CD4-positive, alpha-beta T cell treated with Interleukin-15 for 4 hours (primary cell): ENCODE measurements around the gene KLF3.
A peak's percentile ranks its signal among the peaks of the same experiment; 100 is the strongest.

ENCODE experiments used
- DNase-seq: peaks from one replicate; pipeline ENCODE4 v3.0.0-alpha.2; 2020; ENCODE audit warnings: low spot score

KLF3 gene

GRCh38 chr4:38656111-38656510, 7.9 kb upstream of the KLF3 start:
- DNase-seq, result no peak

DNA sequence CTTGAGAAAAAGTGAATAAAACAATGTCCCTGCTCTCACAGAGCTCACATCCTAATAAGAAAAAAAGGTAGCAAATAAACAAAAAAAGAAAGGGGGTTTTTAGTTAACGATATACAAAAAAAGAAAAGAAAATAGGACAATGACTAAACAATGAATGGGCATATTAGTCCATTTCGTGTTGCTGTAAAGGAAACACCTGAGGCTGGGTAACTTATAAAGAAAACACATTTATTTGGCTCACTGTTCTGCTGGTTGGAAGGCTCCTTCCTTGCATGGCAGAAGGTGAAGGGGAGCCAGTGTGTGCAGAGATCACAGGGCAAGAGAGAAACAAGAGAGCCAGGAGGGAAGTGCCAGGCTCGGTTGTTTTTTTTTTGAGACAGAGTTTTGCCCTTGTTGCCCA, 4.7 kb upstream of the KLF3 start:
- DNase-seq, result no peak

- DNase-seq, result no peak
Observed at GRCh38 chr4:38660838-38661237, 3.2 kb upstream of the KLF3 start.

GRCh38 chr4:38661371-38661770, 2.6 kb upstream of the KLF3 start:
- DNase-seq, result no peak

DNA sequence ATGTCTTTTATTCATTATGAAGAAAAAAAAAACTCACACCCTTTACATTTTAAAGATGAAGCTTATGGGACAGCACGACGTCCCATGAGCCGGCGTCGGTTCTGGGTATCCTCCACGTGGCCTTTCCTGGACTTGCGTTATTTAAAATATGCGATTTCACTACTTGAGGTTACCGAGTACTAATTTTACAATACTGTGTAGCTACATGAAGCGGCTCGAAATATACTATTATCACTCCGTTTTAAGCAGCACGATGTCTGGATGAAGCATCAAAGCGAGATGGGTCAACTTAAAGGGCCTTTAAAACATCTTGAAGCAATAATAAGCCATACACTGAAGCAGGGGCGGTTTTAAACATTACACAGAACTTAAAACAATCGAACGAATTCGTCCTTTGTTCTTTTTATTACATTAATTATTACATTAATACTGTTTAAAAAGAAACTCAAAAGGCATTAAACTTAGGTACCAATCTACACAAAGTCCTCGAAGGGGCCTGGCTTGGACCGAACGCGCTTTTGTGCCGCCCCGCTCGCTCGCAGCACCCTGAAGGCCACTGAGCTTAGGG, 1.4 kb upstream of the KLF3 start:
- no peak for DNase-seq

- DNase-seq, result no peak
Observed at GRCh38 chr4:38663090-38663800, 754 bp upstream of the KLF3 start.

DNA sequence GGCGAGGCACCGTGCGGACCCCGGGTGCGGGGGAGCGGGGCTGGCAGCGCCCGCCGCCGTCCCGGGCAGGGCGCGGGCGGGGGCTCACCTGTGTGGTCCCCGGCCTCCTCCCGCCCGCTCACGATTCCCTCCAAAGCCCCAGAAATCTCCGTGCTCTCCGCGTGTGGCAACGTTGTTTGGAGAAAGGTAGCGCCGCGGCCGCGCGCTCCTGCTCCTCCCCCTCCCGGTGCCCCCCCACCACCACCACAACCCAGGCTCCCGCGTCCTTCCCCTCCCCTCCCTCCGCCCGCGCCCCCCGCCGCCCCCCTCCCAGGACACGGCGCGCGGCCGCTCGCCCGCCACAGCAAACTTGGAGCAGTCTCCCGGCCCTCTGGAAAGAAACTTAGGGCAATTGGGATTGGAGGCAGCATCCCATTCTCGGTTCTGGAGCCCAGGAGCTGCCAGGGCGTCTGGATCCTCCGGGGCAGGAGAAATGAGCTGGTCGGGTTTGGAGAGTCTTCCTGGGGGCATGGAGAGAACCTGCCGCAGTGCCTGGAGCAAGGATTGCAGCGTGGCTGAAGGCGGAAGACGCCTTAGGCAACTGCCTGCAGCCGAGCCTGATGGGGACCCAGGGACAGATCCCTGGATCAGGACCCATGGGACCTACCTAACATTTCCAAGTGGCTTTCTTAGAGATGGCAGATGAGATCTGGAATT, 855 bp downstream of the KLF3 start:
- DNase-seq, result peak; percentile 36

- no peak for DNase-seq
Observed at GRCh38 chr4:38665551-38666411, 1.8 kb downstream of the KLF3 start.

DNA sequence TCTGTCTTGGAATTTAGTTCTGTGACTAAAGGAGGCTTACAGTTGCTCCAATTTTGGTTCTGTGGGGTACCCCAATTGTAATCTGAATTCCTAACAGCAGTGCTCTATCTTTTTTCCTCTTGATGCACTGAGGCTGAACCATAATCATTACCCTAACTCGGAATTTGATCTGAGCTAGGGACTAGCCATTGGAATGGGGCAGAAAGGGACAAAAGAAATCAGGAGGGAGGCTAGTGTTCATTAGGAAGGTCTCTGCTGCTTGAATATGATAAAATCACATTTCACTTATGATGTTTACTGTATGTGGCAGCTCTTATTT, 2.7 kb downstream of the KLF3 start:
- no peak for DNase-seq

GRCh38 chr4:38667085-38667893, 3.3 kb downstream of the KLF3 start:
- DNase-seq, result peak; percentile 62

- DNase-seq, result no peak
Observed at GRCh38 chr4:38668203-38668971, 4.4 kb downstream of the KLF3 start.

DNA sequence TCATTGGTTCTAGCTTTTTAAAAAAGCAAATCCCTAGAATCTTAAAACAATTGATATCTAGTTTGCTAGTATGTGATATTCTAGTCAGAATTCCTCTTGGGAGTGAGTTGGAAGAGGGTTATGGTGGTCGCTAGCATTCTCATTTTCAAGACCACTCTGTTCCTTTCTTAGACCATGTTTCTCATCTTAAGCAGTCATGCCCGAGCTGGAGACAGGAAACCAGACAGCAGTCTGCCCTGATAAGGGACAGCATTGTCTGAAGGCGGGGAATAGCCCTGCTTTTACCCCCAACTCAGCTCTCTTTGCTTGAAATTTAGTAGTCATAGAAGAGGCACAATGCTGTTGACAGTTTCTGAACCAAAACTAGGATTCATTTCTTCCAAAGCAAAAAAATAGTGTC, 5.2 kb downstream of the KLF3 start:
- no peak for DNase-seq

- no peak for DNase-seq
Observed at GRCh38 chr4:38670109-38670901, 6.3 kb downstream of the KLF3 start.

DNA sequence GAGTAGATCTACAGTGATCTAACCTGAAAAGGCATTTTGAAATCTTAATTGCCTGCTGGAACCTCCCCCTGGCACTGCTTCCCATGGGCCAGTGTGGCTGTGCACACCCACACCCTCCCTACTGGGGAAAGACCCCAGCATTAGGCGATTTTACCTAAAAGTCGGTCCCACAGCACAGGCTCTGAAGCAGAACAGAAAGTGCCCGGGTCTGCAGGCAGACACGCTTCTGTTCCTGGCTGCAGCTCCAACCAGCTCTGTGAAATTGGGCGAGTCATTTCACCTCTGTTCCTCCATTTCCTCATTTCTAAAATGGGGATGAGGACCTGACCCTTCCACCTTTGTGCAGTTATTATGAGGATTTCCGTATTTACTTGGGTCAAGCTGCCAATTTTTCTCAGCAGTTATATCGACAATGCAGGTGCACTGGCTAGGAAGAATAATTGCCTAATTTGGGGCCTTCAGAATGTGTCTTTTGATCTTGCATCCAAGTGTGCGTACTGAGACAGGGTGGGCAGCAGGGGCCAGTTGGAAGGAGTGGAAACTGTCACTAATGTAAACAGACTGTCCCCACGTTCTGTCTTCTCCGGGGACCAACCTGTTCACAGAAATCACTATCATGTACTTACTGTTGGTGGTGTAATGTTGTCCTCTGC, 7.1 kb downstream of the KLF3 start:
- DNase-seq, result no peak

GRCh38 chr4:38671592-38671940, 7.6 kb downstream of the KLF3 start:
- DNase-seq, result no peak

DNA sequence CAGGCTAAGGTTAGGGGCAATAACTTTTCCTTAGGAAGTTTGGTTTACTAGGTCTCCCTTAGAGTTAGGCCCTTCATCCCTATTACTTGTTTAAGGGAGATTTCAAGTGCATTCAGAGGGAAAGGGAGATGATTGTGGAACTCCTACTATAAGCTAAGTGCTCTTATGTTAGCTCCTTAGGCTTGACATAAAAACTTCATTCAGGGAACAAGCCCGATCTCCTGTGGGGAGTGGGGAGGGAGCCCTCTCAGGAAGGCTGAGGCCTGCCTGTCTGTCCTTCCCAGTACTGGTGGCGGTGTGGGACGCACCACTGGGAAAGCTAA, 8.0 kb downstream of the KLF3 start:
- no peak for DNase-seq

GRCh38 chr4:38672397-38673129, 8.6 kb downstream of the KLF3 start:
- DNase-seq, result no peak

DNA sequence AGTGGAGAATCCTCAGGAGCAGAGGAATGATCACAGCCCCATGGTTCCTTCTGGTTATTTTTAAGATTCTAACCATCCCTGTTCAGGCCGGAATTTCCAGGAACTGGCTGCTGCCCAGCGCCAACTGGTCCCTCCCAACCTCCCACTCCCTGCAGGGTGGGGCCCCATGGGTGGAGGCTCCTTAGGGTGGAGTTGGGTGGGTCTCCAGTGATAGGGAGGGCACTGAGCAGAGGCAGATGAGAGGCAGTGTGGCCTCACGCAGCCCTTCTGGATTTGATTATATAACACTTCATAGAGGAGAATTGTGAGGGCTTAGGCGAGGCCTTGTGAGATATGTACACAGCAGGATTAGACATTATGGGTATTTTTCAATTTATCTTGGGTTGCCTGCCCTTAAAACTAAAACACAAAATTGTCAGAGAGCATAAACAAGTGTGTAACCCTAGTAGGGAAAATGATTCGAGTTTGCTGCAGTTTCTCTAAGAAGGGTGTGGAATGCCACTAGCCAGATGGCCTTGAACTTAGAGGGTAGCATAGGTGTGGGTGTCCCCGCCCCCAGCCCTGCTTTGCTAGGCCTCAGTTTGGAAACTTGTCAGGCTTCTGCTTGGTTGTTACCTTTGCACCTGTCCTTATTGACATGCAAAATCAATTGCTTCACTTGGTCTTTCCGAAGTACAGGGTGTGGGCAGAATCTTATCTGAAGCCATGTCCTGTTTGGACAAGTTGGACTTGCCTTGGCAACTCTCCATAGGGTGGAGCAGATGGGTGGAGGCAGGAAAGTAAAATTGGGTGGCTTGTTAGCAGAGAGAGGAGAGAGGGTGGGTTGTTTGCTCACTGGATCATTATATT, 9.4 kb downstream of the KLF3 start:
- DNase-seq, result no peak
